Measurements from ENCODE around the gene UPK3B. TPM values are rescaled to one million over a fixed set of nuclear protein-coding genes. Genes with fewer than 3 reads are reported as not detected.
"Not testable (repeated sequence)": the region's sequence is repeated elsewhere in the genome, so short reads cannot be mapped to it uniquely, and the experiment has no call there.

UPK3B gene
- total and polyA plus RNA-seq, 10 donors = 0.21 to 4.4 (median 2.8) TPM

DNA sequence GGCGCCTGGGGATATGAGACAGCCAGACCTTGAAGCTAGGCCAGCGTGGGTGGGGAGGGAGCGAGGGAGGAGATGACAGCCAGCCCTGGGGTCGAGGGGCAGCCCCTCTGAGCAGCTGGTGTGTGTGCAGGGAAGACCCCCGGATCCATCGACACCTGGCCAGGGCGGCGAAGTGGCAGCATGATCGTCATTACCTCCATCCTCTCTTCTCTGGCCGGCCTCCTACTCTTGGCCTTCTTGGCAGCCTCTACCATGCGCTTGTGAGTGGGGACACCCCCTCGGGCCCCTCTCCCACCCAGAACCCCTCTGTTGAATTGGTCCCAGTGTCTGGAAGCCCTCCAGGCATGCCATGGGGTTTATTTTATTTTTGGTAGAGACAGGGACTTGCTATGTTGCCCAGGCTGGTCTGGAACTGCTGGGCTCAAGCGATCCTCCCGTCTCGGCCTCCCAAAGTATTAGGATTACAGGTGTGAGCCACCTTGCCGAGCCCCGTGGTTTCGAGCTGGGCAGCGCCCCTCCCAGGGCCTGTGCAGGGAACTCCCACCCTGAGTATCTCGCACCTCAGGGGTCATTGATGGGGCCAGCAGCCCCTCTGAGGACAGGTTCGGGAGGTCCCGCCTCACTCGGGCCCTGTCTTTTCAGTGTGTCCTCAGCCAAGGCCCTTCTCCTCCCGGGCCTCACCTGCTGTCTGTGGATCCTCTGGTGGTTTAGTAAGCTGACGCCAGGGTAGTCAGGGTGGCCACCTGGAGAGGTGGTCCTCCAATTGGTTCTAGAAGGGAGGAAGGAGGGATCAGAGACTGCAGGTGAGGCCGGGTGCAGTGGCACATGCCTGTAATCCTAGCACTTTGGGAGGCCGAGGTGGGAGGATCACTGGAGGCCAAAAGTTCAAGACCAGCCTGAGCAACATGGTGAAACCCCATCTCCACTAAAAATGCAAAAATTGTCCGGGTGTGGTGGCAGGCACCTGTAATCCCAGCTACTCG, 3.8 kb downstream of the UPK3B start:
- H3K4me1 ChIP-seq = peaks cover 0 to 37% (median 16%) of the 10 kb centered on the region in 6 donors
- no peak overlapping the region for H3K4me3 ChIP-seq
- peak; percentile 62 for DNase-seq
- intact Hi-C loops (cut with DNase I; ENCODE audit: low total_unique reads) = no loop called here
- TF ChIP-seq POLR2A (IDR thresholded peaks at IDR 0.05) (no peak), POLR2AphosphoS5 (IDR thresholded peaks at IDR 0.05) (no peak)
- TF ChIP-seq, protein P1, sequence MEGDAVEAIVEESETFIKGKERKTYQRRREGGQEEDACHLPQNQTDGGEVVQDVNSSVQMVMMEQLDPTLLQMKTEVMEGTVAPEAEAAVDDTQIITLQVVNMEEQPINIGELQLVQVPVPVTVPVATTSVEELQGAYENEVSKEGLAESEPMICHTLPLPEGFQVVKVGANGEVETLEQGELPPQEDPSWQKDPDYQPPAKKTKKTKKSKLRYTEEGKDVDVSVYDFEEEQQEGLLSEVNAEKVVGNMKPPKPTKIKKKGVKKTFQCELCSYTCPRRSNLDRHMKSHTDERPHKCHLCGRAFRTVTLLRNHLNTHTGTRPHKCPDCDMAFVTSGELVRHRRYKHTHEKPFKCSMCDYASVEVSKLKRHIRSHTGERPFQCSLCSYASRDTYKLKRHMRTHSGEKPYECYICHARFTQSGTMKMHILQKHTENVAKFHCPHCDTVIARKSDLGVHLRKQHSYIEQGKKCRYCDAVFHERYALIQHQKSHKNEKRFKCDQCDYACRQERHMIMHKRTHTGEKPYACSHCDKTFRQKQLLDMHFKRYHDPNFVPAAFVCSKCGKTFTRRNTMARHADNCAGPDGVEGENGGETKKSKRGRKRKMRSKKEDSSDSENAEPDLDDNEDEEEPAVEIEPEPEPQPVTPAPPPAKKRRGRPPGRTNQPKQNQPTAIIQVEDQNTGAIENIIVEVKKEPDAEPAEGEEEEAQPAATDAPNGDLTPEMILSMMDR (IDR thresholded peaks at IDR 0.05 in 8 of 11, conservative IDR thresholded peaks at IDR 0.05 in 3 of 11) = no peak
- H3K9me3 ChIP-seq = no peaks in the 10 kb centered on the region
- H3K27me3 ChIP-seq (replicated peaks in 1 of 7) = peaks cover 0 to 6% (median 0%) of the 10 kb centered on the region in 7 donors
- H3K27ac ChIP-seq = peak overlapping the region in 3 of 8 donors; percentile 38 to 69 (median 68)
- no peaks in the 10 kb centered on the region for H3K36me3 ChIP-seq
- WGBS, 5 donors = 80 to 87% (median 85%) methylated on average over 18 to 29 of the region's 29 CpGs

DNA sequence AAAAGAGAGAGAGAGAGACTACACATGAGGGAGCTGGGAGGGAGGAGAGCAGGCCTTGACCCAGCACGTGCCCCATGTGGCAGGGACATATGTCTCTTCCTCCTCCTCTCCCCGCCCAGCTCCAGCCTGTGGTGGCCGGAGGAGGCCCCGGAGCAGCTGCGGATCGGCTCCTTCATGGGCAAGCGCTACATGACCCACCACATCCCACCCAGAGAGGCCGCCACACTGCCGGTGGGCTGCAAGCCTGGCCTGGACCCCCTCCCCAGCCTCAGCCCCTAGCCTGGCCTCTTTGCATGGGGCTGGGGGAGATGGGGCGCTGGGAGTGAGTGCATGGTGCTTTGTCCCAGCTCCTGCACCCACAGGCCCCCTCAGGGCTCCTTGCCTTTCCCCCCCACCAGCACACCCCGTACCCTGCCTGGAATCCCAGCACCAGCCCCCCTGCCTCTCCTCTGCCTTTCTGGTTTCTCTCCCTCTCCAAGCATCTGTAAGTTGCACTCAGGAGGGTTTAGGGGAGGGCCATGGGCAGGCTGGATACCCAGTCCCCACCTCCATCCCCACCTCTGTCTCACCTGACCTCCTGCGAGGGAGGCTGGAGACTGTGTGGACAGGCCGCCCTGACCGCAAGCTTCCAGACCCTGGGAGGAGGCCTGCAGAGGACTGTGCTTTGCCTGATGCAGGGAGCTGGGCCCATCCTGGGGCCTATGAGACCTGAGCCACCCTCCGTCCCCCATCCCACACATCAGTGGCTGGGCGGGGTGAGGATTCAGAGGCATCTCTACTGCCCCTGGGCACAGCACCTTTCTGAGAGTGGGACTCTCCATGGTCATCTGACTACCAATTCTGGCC, 4.8 kb downstream of the UPK3B start:
- Histone ChIP-seq H3K4me3 (no peak overlapping the region), H3K36me3 (no peaks in the 10 kb centered on the region), H3K27ac (no peak overlapping the region), H3K9me3 (no peaks in the 10 kb centered on the region), H3K4me1 (peaks cover 0 to 31% (median 13%) of the 10 kb centered on the region in 6 donors), H3K27me3 (replicated peaks in 1 of 7) (peaks cover 0 to 6% (median 0%) of the 10 kb centered on the region in 7 donors)
- TF ChIP-seq POLR2A (IDR thresholded peaks at IDR 0.05) (no peak), POLR2AphosphoS5 (IDR thresholded peaks at IDR 0.05) (no peak)
- TF ChIP-seq, protein P1 (IDR thresholded peaks at IDR 0.05 in 8 of 11, conservative IDR thresholded peaks at IDR 0.05 in 3 of 11) = no peak
- intact Hi-C loops (cut with DNase I; ENCODE audit: low total_unique reads) = no loop called here
- 49 to 86% (median 82%) methylated on average over 7 to 16 of the region's 16 CpGs for WGBS, 5 donors
- peak; percentile 74 for DNase-seq

DNA sequence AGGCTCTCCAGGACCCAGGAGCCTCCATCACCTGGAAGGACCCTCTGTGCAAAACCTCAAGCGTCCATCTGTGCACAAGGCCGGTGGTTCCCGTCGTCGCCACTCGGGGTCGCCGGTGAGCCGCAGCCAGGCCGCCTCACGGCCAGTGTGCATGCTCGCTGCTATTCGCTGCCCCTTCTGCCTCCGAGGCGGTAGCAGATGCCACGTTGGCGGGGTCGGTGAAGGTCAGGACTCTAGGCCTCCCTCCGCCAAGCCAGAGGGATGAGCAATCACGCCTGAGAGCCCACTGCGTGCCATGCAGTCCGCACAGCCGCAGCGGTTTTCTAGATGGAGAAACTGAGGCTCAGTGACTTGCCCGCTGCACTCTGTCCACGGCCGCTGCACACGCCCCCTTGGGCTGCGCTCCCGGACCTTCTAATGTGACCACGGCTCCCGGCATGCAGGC, 5.7 kb downstream of the UPK3B start:
- H3K36me3 ChIP-seq = no peaks in the 10 kb centered on the region
- WGBS, 5 donors = 10 to 18% (median 13%) methylated on average over 28 to 32 of the region's 32 CpGs; no CpG with 5 or more reads in 1 of the 5 donors
- peaks cover 0 to 6% (median 0%) of the 10 kb centered on the region in 7 donors for H3K27me3 ChIP-seq (replicated peaks in 1 of 7)
- no peaks in the 10 kb centered on the region for H3K9me3 ChIP-seq
- no peak for DNase-seq
- H3K4me1 ChIP-seq = peaks cover 0 to 28% (median 12%) of the 10 kb centered on the region in 6 donors
- TF ChIP-seq, protein P1 (IDR thresholded peaks at IDR 0.05 in 8 of 11, conservative IDR thresholded peaks at IDR 0.05 in 3 of 11) = peak in 6 of 11 experiments; percentile 39 to 87 (median 70)
- peak in 2 of 3 donors; percentile 27 to 84 for TF ChIP-seq POLR2AphosphoS5 (IDR thresholded peaks at IDR 0.05)
- TF ChIP-seq POLR2A (IDR thresholded peaks at IDR 0.05) = no peak
- no peak overlapping the region for H3K27ac ChIP-seq
- intact Hi-C loops (cut with DNase I; ENCODE audit: low total_unique reads) = no loop called here
- peak overlapping the region in 1 of 8 donors; percentile 22 for H3K4me3 ChIP-seq

- H3K36me3 ChIP-seq; H3K27ac ChIP-seq; DNase-seq; H3K27me3 ChIP-seq (replicated peaks in 1 of 7); intact Hi-C loops (cut with DNase I; ENCODE audit: low total_unique reads); H3K4me3 ChIP-seq; H3K9me3 ChIP-seq: not testable (repeated sequence)
- 94 to 100% (median 96%) methylated on average over 6 of the region's 6 CpGs; no CpG with 5 or more reads in 1 of the 5 donors for WGBS, 5 donors
- peaks cover 0 to 28% (median 12%) of the 10 kb centered on the region in 6 donors for H3K4me1 ChIP-seq
These were observed 6.6 kb downstream of the UPK3B start for GRCh38 chr7:76516932-76517331.

DNA sequence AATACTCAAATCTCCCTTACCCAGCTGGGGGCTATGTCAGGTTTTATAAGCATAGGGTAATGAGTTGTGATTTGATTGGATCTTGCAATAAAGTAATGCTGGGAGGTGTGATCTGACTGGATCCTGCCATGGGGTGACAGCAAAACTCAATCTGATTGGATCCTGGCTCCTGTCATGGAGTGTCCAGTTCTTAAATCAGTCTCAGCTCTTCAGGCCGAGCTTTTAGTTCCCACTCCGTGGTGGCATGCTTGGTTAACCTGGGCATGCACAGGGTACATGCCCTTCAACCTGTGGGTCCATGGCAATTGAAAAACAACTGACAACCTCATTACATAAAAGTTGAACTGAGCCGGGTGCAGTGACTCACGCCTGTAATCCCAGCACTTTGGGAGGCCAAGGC, 15.8 kb downstream of the UPK3B start:
- intact Hi-C loops (cut with DNase I; ENCODE audit: low total_unique reads); H3K27me3 ChIP-seq (replicated peaks in 1 of 7); H3K36me3 ChIP-seq; DNase-seq; H3K4me3 ChIP-seq; H3K4me1 ChIP-seq; H3K9me3 ChIP-seq; H3K27ac ChIP-seq: not testable (repeated sequence)
- WGBS, 5 donors = 87 to 97% (median 91%) methylated on average over 2 of the region's 4 CpGs; no CpG with 5 or more reads in 1 of the 5 donors

DNA sequence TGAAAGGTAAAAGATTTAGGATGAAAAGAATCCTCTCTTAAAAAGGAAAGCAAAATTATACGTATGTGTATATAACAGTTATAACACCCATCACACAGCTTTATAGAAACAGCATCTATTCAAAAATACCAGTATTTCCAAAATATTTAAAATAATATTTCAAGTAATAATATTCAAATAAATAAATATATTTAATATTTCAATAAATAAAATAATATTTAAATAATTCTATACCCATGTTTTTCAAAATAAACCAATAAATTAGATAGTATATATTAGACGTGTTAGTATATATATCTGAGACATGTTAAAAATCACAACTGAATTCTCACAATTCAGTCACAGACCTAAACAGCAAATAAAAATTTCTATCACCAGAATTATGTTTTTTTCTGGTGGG, 21.3 kb downstream of the UPK3B start:
- H3K27me3 ChIP-seq (replicated peaks in 1 of 7); H3K4me1 ChIP-seq; H3K36me3 ChIP-seq; intact Hi-C loops (cut with DNase I; ENCODE audit: low total_unique reads); H3K4me3 ChIP-seq; H3K9me3 ChIP-seq; H3K27ac ChIP-seq; DNase-seq: not testable (repeated sequence)
- WGBS, 5 donors = 80 to 100% (median 97%) methylated on average over 2 of the region's 2 CpGs; no CpG with 5 or more reads in 1 of the 5 donors

GRCh38 chr7:76543197-76543596, 32.8 kb downstream of the UPK3B start, which contains the start of gene SPDYE16:
TSS of gene SPDYE16 (minus strand) at chr7:76543297. CDS start at chr7:76541459, 1,838 bp downstream.
- DNase-seq; intact Hi-C loops (cut with DNase I; ENCODE audit: low total_unique reads): not testable (repeated sequence)
- no CpG with 5 or more reads among the region's 8 CpGs for WGBS, 5 donors

More at GRCh38 chr7:76543197-76543596, 32.8 kb downstream of the UPK3B start, which contains the start of gene SPDYE16:
- not testable (repeated sequence) for H3K9me3 ChIP-seq; H3K27ac ChIP-seq; H3K27me3 ChIP-seq (replicated peaks in 1 of 7); H3K4me1 ChIP-seq; H3K4me3 ChIP-seq; H3K36me3 ChIP-seq

Measured in spleen (tissue), 11 donors.